Mesangial cell (primary cell): ENCODE results near the gene IRS2. TPM values are rescaled to one million over a fixed set of nuclear protein-coding genes. Genes with fewer than 3 reads are reported as not detected.

ENCODE experiments used
- total RNA-seq: library from RNA; depleted of rRNA; stranded (reverse); fragments of >200 nt; gene quantifications from 2 replicates; pipeline ENCODE4 v1.2.3, GENCODE V29; 2015

The IRS2 gene
- 7.7 and 28.3 TPM in 2 replicates for total RNA-seq

GRCh38 chr13:109786457-109787134 lies at the start of gene IRS2:
Gene IRS2 (minus strand): TSS chr13:109786583. CDS start chr13:109786053, 530 bp downstream.

